ENCODE measurements around the gene CTBP2.

CTBP2 gene

GRCh38 chr10:125125951-125126735, 34.2 kb downstream of the CTBP2 start:
- no peak for DNase-seq (ENCODE audit: low read depth in 2 of 2)

- DNase-seq (ENCODE audit: low read depth in 2 of 2) = no peak
Measured at GRCh38 chr10:125124907-125125306, 35.5 kb downstream of the CTBP2 start.

DNA sequence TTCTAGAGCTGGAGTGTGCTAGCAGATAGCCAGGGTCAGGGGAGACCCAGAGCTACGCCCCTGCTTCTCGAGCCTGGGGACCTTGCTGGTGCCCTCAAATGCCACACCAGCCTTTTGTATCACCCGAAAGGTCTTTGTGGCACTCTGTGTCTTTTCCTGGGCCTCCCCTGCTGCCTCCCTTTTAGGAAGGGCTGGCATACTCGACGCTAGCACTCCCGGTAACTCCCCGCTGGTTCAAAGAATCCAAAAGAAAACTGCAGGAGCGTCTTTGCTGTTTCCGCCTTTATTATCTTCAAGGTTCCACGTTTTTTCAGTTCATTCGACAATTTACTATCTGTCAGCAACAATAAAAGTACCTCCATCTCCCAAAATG, 36.3 kb downstream of the CTBP2 start:
- no peak for DNase-seq (ENCODE audit: low read depth in 2 of 2)

GRCh38 chr10:125123476-125124114, 36.8 kb downstream of the CTBP2 start:
- no peak for DNase-seq (ENCODE audit: low read depth in 2 of 2)

GRCh38 chr10:125122566-125122965, 37.8 kb downstream of the CTBP2 start:
- DNase-seq (ENCODE audit: low read depth in 2 of 2) = no peak

DNA sequence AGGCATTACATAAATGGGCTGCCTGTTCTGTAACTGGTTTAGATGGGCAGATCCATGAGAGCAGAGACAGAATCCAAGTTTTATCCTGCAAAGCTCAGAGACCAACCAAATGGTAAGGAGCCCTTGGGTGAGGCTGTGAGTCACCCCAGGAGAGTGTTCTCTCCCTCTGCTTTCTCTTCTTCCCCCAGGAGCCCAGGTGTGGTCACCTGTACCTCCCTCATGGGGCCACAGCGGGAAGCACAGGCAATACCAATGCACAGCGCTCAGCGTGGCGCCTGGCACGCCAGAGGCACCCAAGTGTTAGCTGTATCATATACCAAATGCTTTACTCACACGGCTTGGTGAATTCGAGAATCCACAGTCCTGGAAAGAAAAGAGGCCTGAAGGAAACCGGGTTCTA, 39.4 kb downstream of the CTBP2 start:
- no peak for DNase-seq (ENCODE audit: low read depth in 2 of 2)

- no peak for DNase-seq (ENCODE audit: low read depth in 2 of 2)
Measured at GRCh38 chr10:125120053-125120710, 40.2 kb downstream of the CTBP2 start.

GRCh38 chr10:125118701-125119100, 41.7 kb downstream of the CTBP2 start:
- no peak for DNase-seq (ENCODE audit: low read depth in 2 of 2)

DNA sequence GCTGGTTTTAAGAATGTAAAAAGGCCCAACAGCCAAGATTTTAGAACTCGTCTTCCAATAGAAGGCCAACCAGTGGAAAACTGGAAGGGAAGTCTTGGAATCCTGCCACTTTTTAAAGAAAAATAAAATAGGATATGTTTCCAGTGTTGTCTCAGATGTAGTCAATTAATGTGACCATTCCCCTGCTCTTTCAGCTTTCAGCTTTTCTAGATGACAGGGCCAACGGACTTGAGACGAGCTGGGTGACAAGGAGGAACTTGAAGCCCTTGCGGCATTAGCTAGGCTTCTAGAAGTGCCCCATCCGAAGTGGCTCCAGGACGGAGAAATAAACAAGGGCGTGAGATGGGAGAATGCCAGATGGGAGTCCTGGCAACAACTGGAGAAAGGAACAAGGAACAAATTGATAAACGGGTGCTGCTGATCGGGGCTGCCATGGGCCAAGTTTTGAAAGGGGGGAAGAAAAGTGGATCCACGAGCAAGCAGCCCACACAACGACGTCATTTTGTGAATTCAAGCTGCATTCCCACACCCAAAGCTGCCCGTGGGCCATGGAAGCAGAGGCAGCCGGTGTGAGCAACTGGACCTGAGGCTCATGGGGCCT, 42.3 kb downstream of the CTBP2 start:
- DNase-seq (ENCODE audit: low read depth in 2 of 2) = no peak

DNA sequence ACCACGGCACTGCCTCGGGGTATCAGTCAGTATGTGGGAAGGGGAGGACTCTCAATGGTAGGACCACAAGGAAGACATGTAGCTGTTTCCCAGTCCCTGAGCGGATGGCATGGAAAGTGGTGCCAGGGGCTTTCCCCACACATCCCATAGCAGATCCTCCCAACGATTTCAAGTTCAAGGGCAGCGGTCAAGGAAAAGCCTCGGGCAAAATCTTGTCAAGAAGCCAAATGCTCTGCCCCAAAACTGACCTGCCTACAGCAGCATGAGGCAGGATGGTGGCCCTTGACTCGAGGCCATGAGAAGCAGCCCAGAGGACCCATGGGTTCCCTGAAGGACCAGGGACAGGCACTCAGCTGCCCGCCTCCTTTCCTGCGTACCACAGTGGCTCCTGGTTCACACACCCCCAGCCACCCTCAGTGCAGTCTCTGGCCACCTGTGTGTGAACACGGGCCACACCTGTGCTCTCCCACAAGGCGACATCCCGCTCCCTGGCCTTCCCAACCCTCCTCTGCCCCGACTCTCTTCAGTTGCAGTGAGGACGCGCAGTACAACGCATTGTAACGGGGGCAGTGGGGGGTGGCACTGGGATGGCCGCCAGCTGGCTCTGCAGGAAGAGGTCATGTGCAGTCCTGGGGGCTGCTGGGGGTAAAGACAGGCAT, 43.6 kb downstream of the CTBP2 start:
- no peak for DNase-seq (ENCODE audit: low read depth in 2 of 2)

- no peak for DNase-seq (ENCODE audit: low read depth in 2 of 2)
Measured at GRCh38 chr10:125116041-125116649, 44.2 kb downstream of the CTBP2 start.

DNA sequence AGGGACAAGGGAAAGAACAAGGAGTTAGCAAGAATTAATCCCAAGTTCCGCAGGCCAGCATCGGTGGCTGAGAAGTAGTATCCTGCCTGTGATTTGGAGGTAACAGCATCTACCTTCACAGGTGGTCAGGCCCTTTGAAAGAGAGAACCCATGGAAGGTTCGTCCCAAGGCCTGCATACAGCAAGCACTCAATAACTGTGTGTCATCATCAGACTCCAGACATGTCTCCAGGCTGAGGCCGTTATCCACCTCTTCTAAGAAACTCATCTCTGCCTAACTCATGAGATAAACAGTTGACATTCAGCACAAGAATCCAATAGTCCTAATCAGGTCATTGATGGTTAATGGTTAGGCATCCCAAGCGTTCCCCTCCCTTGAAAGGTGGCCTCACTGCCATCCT, 45.0 kb downstream of the CTBP2 start:
- DNase-seq (ENCODE audit: low read depth in 2 of 2) = no peak

DNA sequence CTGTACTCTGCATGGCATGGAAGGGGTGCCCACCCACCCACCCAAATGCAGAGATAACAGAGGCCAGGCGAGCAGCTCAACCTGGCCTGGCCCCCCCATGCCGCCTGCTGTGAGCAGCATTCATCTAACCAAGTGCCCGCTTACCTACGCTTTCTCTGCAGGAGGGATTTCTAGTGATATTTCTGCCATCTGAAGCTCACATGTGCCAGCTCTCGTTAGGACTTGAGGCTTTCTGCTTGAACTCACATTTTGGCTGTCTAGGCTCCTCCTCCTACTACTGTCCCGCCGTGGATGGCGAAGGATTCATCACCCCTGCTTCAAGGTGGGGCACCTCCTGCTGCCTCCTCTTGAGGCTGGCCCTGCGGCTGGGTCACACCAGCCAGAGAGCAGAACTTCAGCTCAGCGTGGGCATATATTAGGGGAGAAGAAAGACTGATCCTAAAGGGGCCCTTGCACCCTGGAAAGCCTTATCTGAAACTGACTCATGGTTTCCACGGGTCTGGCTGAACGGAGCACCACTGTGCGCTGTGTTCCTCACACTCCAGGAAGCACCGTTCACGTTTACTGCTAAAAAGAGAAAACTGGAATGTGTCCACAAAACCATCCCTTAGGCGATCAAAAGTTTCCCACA, 45.5 kb downstream of the CTBP2 start:
- DNase-seq (ENCODE audit: low read depth in 2 of 2) = no peak

GRCh38 chr10:125113691-125114371, 46.5 kb downstream of the CTBP2 start:
- DNase-seq (ENCODE audit: low read depth in 2 of 2) = no peak

DNA sequence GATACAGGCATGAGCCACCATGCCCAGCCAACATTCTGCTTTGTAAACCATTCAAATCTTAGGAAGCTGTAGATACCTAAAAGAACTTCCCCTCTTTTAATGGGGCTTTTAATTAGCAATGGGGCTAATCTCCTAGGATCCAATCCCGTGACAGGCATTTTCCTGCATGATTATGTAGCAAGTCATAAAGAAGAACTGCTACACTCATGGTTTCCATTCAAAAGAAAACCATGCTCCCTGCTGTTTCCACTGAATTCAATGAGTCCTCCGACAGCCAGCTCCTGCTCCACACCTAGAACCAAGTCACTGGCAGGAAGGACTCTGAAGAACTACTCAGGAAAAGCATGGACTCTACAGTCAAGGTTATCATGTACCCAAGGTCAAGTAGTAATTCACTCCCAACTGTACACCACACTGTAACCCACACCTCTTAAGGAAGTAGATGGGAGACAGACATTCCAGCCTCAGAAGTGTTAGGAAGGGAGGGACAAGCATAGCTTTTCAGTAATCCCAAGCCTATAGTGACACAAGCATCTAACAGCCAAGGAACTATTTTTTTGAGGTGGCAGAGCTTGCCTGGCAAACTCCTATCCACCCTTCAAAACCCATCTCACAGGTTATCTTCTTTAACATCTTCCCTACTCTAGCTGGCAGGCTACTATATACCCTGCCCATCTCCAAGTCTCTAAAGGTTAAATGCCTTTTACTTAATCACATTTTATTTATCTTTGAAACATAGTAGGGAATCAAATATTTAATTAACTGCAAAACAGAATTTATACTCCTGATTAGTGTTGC, 47.5 kb downstream of the CTBP2 start:
- no peak for DNase-seq (ENCODE audit: low read depth in 2 of 2)

- DNase-seq (ENCODE audit: low read depth in 2 of 2) = no peak
Measured at GRCh38 chr10:125111118-125111727, 49.1 kb downstream of the CTBP2 start.

- DNase-seq (ENCODE audit: low read depth in 2 of 2) = no peak
Measured at GRCh38 chr10:125107965-125108580, 52.3 kb downstream of the CTBP2 start.

GRCh38 chr10:125107166-125107949, 53.0 kb downstream of the CTBP2 start:
- DNase-seq (ENCODE audit: low read depth in 2 of 2) = no peak

All from stimulated activated CD4-positive, alpha-beta T cell treated with anti-CD3 and anti-CD28 coated beads, Interleukin-1b, Interleukin-23, amount 100 ng/mL, for 4 hours (primary cell).